ENCODE results near the gene KCTD5.
A peak's percentile ranks its signal among the peaks of the same experiment; 100 is the strongest.

Gene KCTD5

GRCh38 chr16:2715966-2716885 lies 33.9 kb downstream of the KCTD5 start:
- no peak overlapping the region for H3K4me3 ChIP-seq (replicated peaks; ENCODE audit: low read depth, low read length)
- TF ChIP-seq CTCF (IDR thresholded peaks at IDR 0.05; ENCODE audit: low read length, missing control alignments) = no peak
- no peak for DNase-seq (ENCODE audit: low read depth)

- no peak overlapping the region for H3K4me3 ChIP-seq (replicated peaks; ENCODE audit: low read depth, low read length)
- DNase-seq (ENCODE audit: low read depth) = no peak
- no peak for TF ChIP-seq CTCF (IDR thresholded peaks at IDR 0.05; ENCODE audit: low read length, missing control alignments)
These were observed 34.6 kb downstream of the KCTD5 start for GRCh38 chr16:2716948-2717347.

- H3K4me3 ChIP-seq (replicated peaks; ENCODE audit: low read depth, low read length) = no peak overlapping the region
- DNase-seq (ENCODE audit: low read depth) = no peak
- no peak for TF ChIP-seq CTCF (IDR thresholded peaks at IDR 0.05; ENCODE audit: low read length, missing control alignments)
These were observed 35.3 kb downstream of the KCTD5 start for GRCh38 chr16:2717383-2718263.

- DNase-seq (ENCODE audit: low read depth) = no peak
- no peak for TF ChIP-seq CTCF (IDR thresholded peaks at IDR 0.05; ENCODE audit: low read length, missing control alignments)
- H3K4me3 ChIP-seq (replicated peaks; ENCODE audit: low read depth, low read length) = no peak overlapping the region
These were observed 37.2 kb downstream of the KCTD5 start for GRCh38 chr16:2719328-2720063.

- no peak for DNase-seq (ENCODE audit: low read depth)
- H3K4me3 ChIP-seq (replicated peaks; ENCODE audit: low read depth, low read length) = peak within 1 kb of the TSS; percentile 56
- TF ChIP-seq CTCF (IDR thresholded peaks at IDR 0.05; ENCODE audit: low read length, missing control alignments) = no peak
These were observed 37.7 kb downstream of the KCTD5 start, which contains the start of gene PRSS27 for GRCh38 chr16:2720064-2720457. Gene PRSS27, minus strand, starts transcription at chr16:2720224. Its CDS starts 64 bp downstream, at chr16:2720160.

Measured in fibroblast of pulmonary artery (primary cell).